GM19328 (cell line): ENCODE data around the gene NAPG.
"Not testable (repeated sequence)": the region's sequence is repeated elsewhere in the genome, so short reads cannot be mapped to it uniquely, and the experiment has no call there.

Experiments used
- ATAC-seq: cut with Tn5 transposase; IDR thresholded peaks from one replicate; pipeline ENCODE4 v1.9.1; 2021; ENCODE audit warnings: mild to moderate bottlenecking, moderate library complexity; ENCODE audit not compliant: unreplicated experiment

Gene NAPG

DNA sequence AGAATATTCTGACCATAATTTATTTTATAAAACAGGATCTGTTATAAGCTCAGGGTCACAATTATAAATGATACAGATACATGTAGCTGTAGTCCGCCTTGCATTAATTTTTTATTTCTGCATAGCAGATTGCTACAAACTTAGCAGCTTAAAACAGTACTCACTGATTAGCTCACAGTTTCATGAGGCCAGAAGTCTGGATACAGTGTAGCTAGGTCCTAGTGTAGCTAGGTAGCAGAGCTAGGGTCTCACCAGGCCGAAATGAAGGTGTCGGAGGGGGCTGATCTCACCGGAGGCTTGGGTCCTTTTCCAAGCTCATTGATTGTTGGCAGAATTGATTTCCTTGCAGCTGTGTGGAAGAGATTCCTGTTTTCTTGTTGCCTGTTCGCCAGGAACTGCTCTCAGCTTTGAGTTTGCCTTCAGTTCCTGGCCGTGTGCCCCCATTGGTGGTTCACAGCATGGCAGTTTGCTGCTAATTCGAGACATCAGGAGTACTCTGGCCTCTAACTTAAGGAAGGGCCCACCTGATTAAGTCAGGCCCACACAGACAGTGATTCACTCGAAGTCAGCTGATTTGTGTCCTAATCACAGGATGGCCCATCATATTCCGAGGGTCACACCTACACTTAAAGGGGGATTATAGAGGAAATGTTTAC lies 18.4 kb downstream of the NAPG start:
- no peak for ATAC-seq

DNA sequence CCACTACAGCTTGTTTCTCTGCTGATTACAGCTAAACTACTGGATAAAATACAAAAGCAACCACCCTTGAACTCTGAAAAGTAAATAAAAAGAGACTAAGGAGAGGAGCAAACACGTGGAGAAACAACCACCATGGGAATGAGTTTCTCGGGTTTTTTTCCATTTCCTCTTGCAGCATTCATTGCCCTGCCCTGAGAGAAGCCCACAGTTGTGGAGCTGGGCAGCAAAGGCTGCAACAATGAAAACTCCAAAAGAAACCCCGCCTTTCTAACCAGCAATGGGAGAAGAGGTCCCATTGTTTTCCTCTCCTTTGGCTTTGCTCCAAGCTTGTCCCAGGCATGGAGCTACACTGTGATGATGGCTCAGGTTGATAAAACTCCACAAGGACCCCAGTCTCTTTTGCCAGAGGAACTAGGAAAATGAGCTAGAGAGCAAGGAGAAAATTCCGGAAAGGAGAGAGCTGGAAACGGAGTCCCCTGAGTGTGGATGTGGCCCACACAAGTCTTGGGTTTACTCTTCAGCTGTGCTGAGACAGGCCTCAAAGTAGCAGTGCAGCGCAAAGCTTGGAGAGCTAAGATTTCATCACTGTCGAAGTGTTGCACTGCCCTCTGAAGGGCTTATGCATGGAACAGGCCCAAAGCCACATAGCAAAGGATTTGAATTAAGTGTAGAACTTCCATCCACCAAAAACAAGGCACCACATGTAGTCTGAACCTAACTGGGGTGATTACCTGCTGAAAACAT lies 20.9 kb downstream of the NAPG start:
- ATAC-seq, result no peak

DNA sequence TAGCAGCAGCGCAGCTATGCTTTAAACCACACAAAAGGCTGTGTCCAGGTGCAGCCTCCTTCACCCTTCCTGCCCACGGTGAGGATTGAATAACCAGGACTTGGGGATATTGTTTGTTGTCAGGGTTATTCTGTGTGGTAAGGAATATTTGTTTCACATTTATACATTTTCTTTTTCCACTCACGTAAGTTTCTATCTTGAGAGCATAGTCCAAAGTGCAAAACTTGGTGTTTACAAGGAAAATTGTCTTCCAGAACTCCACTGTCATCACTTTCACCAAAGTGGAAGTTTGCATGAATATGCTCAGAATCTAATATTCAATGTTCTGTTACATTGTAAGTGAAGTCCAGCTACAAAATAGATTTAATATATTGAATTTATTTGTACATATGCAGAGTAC lies 26.4 kb downstream of the NAPG start:
- ATAC-seq, result no peak

- ATAC-seq, result not testable (repeated sequence)
Observed at GRCh38 chr18:10556251-10556650, 30.4 kb downstream of the NAPG start.

DNA sequence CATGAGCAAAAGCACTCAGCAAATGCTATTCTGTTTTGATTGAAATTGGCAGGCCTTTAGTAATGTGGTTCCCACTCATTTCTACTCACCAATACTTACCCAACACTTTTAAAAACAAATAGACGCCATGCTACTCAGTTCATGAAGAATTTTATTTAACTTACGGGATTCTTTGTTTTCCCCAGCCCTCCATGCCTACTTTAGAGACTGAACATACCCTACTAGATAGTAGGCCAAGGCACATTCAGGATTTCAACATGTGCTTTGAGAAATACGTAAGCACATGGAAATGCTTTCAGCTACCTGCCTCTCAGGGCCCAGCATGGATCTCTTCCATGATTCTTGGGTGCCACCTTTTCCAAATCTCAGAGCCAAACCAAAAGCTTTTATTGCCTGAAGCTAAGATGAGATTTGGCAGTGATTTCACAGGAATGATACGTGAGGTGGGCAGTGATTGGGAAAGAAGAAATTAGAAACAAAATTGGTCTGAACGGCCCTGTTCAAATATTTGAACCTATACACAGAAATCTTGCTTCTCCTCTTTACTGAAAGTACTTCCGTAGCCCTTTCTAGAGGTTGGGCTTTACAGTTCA lies 31.4 kb downstream of the NAPG start:
- no peak for ATAC-seq

DNA sequence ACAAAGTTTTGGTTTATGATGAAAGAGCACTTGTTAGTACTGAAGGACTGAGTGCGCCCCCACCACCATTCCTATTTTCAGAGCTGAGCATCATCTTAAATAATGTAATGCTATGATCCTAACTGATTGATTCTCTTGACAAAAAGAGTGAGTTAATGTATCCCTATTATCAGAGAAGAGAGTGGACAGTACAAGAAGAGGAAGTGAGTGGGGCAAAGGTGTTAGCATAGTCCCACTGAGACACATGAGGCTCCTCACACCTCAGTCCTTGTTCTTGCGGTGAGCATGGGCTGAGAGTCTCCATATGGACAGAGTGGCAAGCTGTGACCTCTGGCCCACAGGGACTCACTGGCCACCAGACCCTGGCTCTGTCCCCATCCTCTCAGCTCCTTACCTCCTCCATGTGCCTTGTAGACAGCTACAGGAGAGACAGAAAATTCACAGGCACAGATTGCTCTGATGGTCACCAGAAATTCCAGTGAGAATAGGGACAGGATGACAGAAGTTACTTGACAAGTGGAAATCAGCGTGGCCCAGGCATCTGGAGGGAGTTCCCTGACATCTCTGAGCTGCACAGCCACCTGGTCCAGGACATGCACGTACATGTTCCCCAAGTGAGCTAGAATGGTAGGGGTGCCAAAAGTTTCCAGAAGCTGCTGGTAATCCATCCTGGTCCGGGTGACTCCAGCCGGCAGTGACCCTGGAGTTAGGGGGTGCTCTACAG lies 32.6 kb downstream of the NAPG start:
- ATAC-seq, result no peak

DNA sequence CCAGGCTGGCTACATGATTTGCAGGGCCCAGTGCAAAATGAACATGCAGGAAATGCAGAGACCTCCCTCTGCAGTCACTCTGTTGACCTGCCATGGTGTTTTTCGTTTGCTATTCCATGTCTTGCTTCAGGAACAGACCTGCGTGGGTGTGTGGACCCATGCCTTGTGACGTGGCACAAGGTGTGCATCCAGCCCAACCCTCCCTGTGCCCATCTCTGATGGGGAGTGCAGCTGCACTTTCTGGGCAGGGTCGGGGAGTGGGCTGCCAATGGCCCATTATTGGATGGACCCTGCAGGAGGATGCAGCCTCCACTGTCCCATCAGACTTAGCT lies 33.1 kb downstream of the NAPG start:
- ATAC-seq, result no peak

- no peak for ATAC-seq
Observed at GRCh38 chr18:10559553-10560451, 34.0 kb downstream of the NAPG start.

DNA sequence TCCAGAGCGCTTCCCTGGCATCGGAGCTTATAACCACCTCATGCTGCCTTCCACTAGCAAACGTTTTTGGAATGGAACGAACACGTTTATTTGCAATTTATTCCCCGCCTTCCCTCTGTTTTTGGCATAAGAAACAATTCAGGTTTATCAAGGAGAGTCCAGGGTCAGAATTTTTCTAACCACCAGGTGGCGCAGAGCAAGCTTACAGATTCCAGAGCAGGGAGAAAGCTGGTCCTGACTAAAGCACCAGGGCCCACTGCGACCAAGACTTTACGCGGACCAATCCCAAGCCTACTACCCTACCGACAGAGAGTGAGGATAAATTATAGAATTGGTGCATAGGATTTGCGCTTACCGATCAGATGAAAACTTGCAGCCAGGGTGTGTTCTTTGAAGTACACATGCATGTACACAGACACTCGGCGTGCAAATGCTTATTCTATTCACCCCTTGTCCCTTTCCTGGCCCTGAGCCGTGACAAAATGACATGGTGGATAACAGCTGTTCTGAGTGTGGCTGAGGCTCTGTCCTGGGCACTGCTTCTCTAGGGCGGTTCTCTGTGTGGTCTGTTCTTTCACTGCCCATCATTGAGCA lies 34.7 kb downstream of the NAPG start:
- no peak for ATAC-seq

DNA sequence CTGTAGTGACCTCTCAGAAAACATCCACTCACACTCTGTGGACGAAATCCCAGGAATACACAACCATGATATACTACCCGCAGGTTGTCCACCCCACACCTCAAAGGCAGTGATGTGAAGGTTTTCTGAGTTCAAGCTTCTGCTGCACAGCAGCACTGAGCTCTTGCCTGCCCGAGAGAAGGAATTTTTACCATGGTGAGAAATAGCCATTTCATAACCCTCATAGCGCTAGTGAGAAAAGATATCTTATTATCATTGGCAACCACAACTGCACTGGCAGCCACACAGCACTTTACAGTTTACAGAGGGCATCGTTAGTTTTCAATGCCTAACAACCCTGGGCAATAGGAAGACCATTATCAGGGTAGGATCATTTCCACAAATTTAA lies 36.9 kb downstream of the NAPG start:
- ATAC-seq, result no peak

GRCh38 chr18:10563886-10564285 lies 38.1 kb downstream of the NAPG start:
- ATAC-seq, result no peak

DNA sequence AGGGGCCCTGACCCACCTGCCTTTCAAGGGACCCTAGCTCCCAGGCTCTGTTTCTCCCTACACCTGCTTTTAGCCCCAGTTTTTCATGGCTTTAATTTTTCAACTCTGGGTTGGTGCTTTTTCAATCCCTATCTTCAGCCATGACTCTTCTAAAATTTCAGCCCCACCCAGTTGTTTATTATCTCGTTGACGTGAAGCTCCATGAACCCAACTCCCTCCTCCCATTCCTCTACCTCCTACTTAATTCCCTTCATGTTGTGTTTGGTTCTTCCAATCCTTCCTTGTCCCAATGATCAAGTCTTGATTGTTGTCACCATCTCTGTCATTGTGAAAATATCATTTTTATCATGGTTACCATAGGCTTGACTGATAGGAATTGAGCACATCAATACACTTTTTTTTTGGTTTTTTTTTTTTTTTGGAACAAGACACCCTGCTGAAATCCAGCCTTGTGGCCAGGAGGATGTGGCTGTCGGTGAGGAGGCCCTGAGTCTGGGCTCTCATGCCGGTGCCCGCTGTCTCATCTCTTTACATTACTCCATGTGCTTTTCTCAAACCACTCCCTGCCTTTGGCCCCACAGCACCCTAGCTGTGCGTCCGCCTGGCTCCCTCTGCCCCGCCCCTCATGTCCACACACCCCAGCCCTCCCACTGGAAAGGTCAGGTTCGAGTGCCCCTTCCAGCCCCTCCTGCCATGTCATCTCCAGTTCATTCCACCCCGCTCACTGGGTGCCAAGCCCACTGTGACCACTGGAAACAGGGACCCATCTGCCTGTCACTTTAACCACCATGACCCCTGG lies 39.3 kb downstream of the NAPG start:
- ATAC-seq, result no peak

- ATAC-seq, result no peak
Observed at GRCh38 chr18:10565835-10566234, 40.0 kb downstream of the NAPG start.

- ATAC-seq, result no peak
Observed at GRCh38 chr18:10566390-10566789, 40.6 kb downstream of the NAPG start.

DNA sequence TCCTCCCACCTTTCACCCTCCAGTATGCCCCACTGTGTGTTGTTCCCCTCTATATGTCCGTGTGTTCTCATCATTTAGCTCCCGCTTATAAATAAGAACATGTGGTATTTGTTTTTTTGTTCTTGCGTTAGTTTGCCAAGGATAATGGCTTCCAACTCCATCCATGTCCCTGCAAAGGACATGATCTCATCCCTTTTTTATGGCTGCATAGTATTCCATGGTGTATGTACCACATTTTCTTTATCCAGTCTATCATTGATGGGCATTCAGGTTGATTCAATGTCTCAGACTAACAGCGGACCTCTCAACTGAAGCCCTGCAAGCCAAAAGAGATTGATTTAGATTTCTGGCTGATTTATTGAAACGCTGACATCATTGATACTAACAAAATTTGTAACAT lies 44.1 kb downstream of the NAPG start:
- not testable (repeated sequence) for ATAC-seq

- ATAC-seq, result no peak
Observed at GRCh38 chr18:10570622-10571021, 44.8 kb downstream of the NAPG start.

DNA sequence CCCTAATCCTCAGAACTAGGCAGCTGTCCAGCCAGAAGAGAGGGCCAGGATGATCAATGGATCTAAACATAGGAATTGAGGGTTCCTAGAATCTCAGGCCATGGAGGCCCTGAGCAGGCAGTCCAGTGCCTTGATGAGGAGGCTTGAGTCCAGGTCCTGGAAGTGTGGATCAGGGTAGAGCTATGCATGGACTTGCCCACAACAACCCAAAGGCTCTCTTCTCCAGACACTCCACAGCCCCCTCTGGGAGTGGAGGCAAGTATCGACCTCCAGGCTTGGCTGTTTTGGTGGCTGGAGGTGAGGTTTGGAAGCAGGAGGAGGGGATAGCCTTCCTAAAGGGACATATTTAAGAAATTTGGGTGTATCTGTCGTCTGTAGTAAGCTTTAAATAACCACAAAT lies 45.7 kb downstream of the NAPG start:
- no peak for ATAC-seq

GRCh38 chr18:10573261-10573660 lies 47.4 kb downstream of the NAPG start:
- ATAC-seq, result not testable (repeated sequence)

- not testable (repeated sequence) for ATAC-seq
Observed at GRCh38 chr18:10574412-10574811, 48.6 kb downstream of the NAPG start.
